Suprapubic skin (tissue), 4 donors: ENCODE data around the gene RACK1. TPM values are rescaled to one million over a fixed set of nuclear protein-coding genes. Genes with fewer than 3 reads are reported as not detected.
"Not testable (repeated sequence)": the region's sequence is repeated elsewhere in the genome, so short reads cannot be mapped to it uniquely, and the experiment has no call there.

Experiments used
- DNase-seq, 2 donors: peaks; one replicate each; pipeline ENCODE4 v3.0.0-alpha.2; 2019; ENCODE audit warnings: low spot score in 2 of 2
- H3K27ac ChIP-seq: fragments of 200-600 bp; sonication (generic); one replicate; pipeline ENCODE4 v1.5.1; 2019
- H3K27me3 ChIP-seq: fragments of 200-600 bp; sonication (generic); one replicate; pipeline ENCODE4 v1.5.1; 2019
- H3K36me3 ChIP-seq: fragments of 200-600 bp; sonication (generic); one replicate; pipeline ENCODE4 v1.5.1; 2019
- H3K4me1 ChIP-seq: fragments of 200-600 bp; sonication (generic); one replicate; pipeline ENCODE4 v1.5.1; 2019
- H3K4me3 ChIP-seq: fragments of 200-600 bp; sonication (generic); one replicate; pipeline ENCODE4 v1.5.1; 2019; ENCODE audit warnings: mild to moderate bottlenecking
- H3K9me3 ChIP-seq: fragments of 200-600 bp; sonication (generic); one replicate; pipeline ENCODE4 v1.5.1; 2019
- EP300 ChIP-seq: sonication (generic); formaldehyde crosslinking; IDR thresholded peaks from one replicate; pipeline ENCODE4 v1.6.1; 2017; ENCODE audit warnings: antibody characterized with exemption
- POLR2A ChIP-seq, 2 donors: fragments of 450-650 bp; IDR thresholded peaks; one replicate each; pipeline ENCODE4 v1.6.1; 2017; ENCODE audit warnings: antibody characterized with exemption in 2 of 2, mild to moderate bottlenecking in 2 of 2, moderate library complexity in 2 of 2
- POLR2AphosphoS5 ChIP-seq, 3 donors: sonication (generic); formaldehyde crosslinking; IDR thresholded peaks; one replicate each; pipeline ENCODE4 v1.6.1; 2017; ENCODE audit warnings: antibody characterized with exemption in 3 of 3
- WGBS: methylation state at CpG from one replicate; pipeline ENCODE4 v1.1.5; 2018; 5-methylcytosine and 5-hydroxymethylcytosine counted together
- total RNA-seq, 4 donors: library from RNA; depleted of rRNA; stranded (reverse); fragments of >200 nt; gene quantifications; one replicate each; pipeline ENCODE4 v1.1.0, GENCODE V29; 2016
- TF ChIP-seq, protein P1 (sequence below), 2 donors: fragments of 200-600 bp in 1 of 2; fragments of 450-650 bp in 1 of 2; sonication (generic) in 1 of 2; IDR thresholded peaks; one replicate each; pipeline ENCODE4 v1.5.1; 2016 to 2019; ENCODE audit warnings: antibody characterized with exemption in 2 of 2, mild to moderate bottlenecking in 1 of 2, moderate library complexity in 1 of 2

Gene RACK1
- 1,000 to 10,000 TPM; 2,440 to 4,496 (median 3,996) TPM for total RNA-seq

DNA sequence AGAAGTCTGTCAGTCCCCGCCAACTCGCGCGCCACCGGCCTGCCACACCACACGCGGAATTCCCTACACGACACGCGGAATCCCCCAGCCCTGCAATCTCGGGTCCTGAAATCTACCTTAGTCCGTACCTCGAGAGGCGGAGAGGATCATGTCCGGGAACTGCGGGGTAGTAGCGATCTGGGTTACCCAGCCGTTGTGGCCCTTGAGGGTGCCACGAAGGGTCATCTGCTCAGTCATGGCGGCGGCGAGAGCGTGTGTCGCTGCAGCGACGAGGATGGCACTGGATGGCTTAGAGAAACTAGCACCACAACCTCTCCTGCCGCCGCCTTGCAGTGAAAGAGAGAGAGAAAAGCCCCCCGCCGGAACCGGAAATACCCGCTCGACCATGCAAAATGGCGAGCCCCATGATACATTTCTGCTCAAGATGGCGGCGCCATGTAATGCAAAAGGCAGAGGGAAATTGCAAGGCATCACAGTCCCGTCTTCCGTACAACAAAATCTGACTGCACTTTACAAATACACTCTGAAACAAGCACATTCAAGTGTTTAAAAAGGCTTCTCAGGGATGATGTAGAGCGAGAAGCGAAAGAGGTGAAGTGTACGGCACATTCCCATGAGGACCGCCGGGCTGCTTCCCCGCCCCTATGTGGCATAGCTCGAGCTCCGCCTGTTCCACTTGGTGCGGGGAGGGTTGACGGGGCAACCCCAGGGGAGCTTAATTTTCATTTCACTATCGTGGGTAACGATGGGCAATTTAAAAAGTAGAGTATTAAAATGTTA, at the start of gene RACK1:
Gene RACK1, minus strand, starts transcription at position 343 of the 780 bp plus-strand sequence. Its CDS starts 106 bp downstream, at position 237.
- Histone ChIP-seq H3K36me3 (peaks cover 33% of the 10 kb centered on the region), H3K4me3 (peak within 1 kb of the TSS; percentile 89), H3K9me3 (no peaks in the 10 kb centered on the region), H3K4me1 (peaks cover 64% of the 10 kb centered on the region), H3K27ac (peak within 1 kb of the TSS; percentile 96), H3K27me3 (no peaks in the 10 kb centered on the region)
- WGBS: 0% methylated on average over 27 of the region's 50 CpGs
- TF ChIP-seq, protein P1, sequence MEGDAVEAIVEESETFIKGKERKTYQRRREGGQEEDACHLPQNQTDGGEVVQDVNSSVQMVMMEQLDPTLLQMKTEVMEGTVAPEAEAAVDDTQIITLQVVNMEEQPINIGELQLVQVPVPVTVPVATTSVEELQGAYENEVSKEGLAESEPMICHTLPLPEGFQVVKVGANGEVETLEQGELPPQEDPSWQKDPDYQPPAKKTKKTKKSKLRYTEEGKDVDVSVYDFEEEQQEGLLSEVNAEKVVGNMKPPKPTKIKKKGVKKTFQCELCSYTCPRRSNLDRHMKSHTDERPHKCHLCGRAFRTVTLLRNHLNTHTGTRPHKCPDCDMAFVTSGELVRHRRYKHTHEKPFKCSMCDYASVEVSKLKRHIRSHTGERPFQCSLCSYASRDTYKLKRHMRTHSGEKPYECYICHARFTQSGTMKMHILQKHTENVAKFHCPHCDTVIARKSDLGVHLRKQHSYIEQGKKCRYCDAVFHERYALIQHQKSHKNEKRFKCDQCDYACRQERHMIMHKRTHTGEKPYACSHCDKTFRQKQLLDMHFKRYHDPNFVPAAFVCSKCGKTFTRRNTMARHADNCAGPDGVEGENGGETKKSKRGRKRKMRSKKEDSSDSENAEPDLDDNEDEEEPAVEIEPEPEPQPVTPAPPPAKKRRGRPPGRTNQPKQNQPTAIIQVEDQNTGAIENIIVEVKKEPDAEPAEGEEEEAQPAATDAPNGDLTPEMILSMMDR (IDR thresholded peaks at IDR 0.05): no peak
- peak in 2 of 3 donors; percentile 34 to 75 for TF ChIP-seq POLR2AphosphoS5 (IDR thresholded peaks at IDR 0.05)
- peak; percentile 50 to 64 for TF ChIP-seq POLR2A (IDR thresholded peaks at IDR 0.05)
- TF ChIP-seq EP300: no peak
- peak; percentile 95 to 97 for DNase-seq

DNA sequence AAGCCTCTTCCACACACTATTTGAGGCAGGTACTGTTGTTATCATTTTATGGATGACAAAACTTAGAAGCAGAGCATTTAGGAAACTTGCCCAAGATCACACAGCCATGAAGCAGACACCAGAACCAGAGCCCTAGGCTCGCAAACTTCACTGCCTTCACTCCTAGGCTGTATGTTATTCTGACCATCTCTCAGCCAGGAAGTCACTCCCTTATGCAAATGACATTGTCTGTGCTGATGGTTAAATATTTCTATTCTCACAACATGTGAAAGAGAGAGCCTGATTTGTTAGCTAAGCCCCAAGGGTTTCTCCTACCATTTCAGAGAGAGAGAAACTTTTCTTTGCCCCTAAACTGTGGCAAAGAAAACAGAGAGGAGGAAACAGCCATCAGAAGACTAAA, 43.6 kb upstream of the RACK1 start:
- H3K4me1 ChIP-seq, H3K27ac ChIP-seq, H3K9me3 ChIP-seq, H3K36me3 ChIP-seq, H3K4me3 ChIP-seq, DNase-seq, H3K27me3 ChIP-seq: not testable (repeated sequence)
- 100% methylated on average over 1 of the region's 1 CpG for WGBS

DNA sequence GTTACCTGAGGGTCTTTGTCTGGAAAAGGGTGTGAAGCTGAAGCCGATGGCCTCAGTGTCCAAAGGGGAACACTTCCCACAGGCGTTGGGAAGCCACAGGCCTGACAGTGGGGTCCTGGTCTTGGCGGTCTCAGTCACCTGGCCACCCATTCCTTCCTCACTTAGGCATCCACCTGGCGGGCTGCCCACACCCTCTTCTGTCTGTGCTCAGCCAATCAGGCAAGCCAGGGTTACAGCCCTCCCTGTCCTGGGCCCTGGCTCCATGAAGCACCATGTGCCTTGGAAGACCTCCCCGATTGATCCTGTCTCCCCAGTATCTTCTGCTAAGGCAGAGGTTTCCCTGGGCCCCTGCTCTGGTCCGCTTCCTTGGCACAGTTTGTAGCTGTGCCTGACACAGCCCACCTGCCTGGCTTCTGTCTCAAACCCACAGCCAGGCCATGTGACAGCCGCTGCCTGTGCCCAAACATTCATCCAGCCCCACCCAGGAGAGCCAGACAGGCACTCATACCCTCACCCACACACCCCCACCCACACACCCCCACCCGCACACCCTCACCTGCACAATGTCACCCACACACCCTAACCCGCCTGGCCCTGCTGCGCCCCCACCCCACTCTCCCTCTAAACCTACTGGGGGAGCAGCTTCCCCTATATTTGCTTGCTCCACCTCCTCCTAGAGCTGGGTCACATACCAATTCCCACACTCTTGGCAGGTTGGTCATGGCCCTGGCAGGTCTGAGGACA, 42.4 kb upstream of the RACK1 start:
- H3K4me3 ChIP-seq, H3K27ac ChIP-seq, DNase-seq, H3K27me3 ChIP-seq, H3K4me1 ChIP-seq, H3K36me3 ChIP-seq, H3K9me3 ChIP-seq: not testable (repeated sequence)
- 87% methylated on average over 7 of the region's 10 CpGs for WGBS

DNA sequence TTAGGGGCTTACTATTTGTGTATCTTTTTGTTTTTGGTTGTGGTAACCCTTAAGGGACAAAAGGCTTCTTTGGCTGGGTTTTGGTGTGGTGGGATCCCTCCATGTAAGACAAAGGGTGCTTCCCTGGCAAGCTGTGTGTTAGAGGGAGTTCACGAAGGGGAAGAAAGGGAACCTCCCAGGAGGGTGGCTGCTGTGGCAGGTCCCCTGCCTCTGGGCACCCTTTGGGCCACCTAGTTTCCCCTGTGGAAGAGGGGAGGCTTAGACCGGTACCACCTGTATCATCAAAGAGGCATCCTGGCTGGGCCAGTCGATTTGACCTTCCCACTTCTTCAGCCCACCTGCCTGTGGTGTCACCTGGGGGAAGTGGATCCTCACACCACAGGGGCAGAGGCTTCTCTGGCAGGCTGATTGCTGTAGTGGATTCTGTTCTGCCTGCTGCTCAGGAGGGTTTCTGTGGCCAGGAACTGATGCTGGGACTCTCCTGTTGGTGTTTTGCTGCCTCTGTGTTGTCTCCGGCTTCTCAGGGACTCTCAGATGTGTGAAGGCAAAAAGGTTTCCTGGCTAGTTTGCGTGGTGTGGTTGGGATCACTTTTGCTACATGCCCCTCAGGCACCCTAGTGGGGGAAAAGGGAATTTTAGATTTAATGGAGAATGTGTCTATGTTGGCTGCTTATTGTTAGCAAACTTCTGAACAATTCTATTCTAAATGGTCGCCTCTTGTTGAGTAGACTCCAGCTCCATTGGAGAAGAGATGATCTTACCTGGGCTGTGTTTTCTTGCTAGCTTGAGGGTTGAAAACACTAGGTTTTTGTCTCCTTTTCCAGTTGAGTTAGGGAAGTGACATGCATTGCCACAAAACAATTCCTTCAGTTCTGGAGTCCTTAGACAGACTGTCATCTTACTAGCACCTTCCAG, 40.4 kb upstream of the RACK1 start:
- DNase-seq: peak in 1 of 2 donors; percentile 50
- not testable (repeated sequence) for H3K27ac ChIP-seq, H3K4me1 ChIP-seq, H3K4me3 ChIP-seq, H3K27me3 ChIP-seq, H3K36me3 ChIP-seq, H3K9me3 ChIP-seq
- WGBS: 83% methylated on average over 4 of the region's 6 CpGs

DNA sequence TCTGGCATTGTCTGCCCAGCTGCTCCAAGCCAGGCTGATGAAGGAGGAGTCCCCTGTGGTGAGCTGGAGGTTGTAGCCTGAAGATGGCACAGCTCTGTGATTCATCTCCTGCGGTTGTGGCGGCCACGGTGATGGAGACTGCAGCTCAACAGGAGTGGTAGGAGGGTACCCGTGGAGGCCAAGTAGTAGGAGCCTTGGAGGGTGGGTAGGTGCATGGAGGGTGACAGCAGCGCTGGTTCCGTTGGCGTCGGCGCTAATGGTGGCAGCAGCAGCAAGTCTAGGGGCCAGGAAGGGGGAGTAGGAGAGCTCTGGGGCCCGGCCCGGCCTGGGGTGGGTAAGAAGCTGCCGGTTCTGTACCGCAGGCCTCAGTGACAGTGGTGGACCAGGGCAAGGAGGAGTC, 39.6 kb upstream of the RACK1 start:
- Histone ChIP-seq H3K9me3 (no peaks in the 10 kb centered on the region), H3K4me1 (no peaks in the 10 kb centered on the region), H3K4me3 (no peak overlapping the region), H3K36me3 (no peaks in the 10 kb centered on the region), H3K27me3 (no peaks in the 10 kb centered on the region), H3K27ac (no peak overlapping the region)
- TF ChIP-seq POLR2AphosphoS5 (IDR thresholded peaks at IDR 0.05): no peak
- no peak for TF ChIP-seq POLR2A (IDR thresholded peaks at IDR 0.05)
- TF ChIP-seq, protein P1 (IDR thresholded peaks at IDR 0.05): no peak
- TF ChIP-seq EP300: no peak
- DNase-seq: peak in 1 of 2 donors; percentile 64
- 94% methylated on average over 13 of the region's 13 CpGs for WGBS

DNA sequence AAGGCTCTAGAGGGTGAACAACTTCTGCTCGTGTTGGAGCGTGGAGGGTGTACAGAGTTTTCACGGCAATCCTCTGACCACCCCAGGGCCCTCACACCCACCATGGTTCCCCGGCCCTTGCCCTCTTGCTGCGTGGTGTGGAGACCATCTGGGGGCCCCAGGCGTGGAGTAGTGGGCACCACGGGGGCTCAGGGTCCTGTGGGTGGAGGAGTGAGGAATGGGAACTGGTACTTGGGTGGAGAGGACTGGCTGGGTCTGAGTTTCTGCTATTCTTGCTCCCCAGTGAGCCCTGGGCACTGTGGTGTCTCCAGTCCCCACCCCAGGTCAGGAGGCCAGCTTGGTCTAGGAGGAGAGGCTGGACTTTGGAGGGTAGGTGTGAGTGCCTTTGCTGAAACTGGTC, 39.2 kb upstream of the RACK1 start:
- WGBS: 92% methylated on average over 3 of the region's 7 CpGs
- no peaks in the 10 kb centered on the region for H3K27me3 ChIP-seq
- DNase-seq: peak in 1 of 2 donors; percentile 63
- H3K9me3 ChIP-seq: no peaks in the 10 kb centered on the region
- no peak overlapping the region for H3K27ac ChIP-seq
- no peak overlapping the region for H3K4me3 ChIP-seq
- H3K4me1 ChIP-seq: no peaks in the 10 kb centered on the region
- H3K36me3 ChIP-seq: no peaks in the 10 kb centered on the region
- no peak for TF ChIP-seq POLR2AphosphoS5 (IDR thresholded peaks at IDR 0.05)
- no peak for TF ChIP-seq POLR2A (IDR thresholded peaks at IDR 0.05)
- TF ChIP-seq, protein P1 (IDR thresholded peaks at IDR 0.05): no peak
- no peak for TF ChIP-seq EP300

DNA sequence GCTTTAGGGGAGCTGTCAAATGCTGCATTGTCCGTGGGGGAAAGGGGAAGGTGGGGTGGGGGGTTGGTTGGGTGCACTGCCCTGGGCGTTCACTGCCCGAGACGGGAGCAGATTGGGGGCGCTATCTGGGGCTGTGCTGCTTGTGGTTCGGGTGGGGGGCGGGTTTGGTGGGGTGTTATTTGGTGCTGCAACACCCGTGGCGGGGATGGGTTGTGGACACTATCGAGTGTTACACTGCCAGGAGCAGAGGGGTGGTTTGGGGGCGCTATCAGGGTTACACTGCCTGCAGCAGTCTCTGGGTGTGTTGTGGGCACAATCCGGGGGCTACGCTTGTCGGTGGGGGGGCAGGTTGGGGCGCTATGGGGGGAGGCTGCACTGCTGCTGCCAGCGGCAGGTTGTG, 38.7 kb upstream of the RACK1 start:
- DNase-seq: peak in 1 of 2 donors; percentile 80
- not testable (repeated sequence) for H3K27me3 ChIP-seq, H3K9me3 ChIP-seq, H3K4me3 ChIP-seq, H3K4me1 ChIP-seq, H3K36me3 ChIP-seq, H3K27ac ChIP-seq
- 88% methylated on average over 11 of the region's 16 CpGs for WGBS
